ENCODE data around the gene TP53I3. TPM values are rescaled to one million over a fixed set of nuclear protein-coding genes. Genes with fewer than 3 reads are reported as not detected.

Gene TP53I3
- total RNA-seq, 4 donors from 2014 or later = 6.7 to 15.5 (median 12.3) TPM

DNA sequence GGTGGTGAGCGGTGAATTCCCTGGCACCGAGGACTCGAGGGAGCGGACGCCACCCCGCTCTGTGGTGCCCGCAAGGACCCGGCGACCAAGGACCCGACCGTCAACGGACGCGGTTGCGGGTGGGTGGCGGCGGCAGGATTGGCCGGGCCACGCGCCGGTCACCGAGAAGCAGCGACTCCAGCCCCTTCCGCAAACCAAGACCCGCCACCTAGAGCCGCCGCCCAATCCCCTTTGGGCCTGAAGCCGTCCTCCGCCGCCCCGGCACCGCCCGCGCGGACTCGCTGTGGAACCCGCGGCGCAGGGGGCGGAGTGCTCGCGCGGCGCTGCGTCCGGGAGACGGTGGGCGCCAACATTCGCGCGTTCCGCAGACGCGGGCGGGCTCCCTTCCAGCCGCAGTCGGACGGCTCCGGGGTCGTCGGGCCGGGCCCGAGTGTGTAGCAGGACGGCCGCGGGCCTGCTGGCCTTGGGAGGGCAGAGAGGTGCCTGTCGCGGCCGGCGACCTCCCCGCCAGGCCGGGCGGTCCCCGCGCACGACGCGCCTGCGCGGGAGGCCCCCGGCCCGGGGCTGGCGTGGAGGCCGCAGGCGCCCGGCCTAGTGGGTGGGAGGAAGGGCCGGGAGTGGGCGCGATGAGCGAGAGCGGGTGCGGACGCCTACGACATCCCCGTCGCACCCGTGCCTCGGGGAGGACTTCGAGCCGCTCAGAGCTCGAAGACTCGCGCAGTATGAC, 38.7 kb upstream of the TP53I3 start, which contains the start of the genes FAM228B and PFN4:
TSS of gene FAM228B (plus strand) at position 275 of the 727 bp plus-strand sequence. CDS start 893 bp downstream, outside the sequence.
TSS of gene PFN4 (minus strand) at position 140 of the 727 bp plus-strand sequence. CDS start 799 bp downstream, outside the sequence.
- peak within 1 kb of the TSS; percentile 63 for H3K4me3 ChIP-seq
- H3K4me1 ChIP-seq = peaks cover 12% of the 10 kb centered on the region
- no peaks in the 10 kb centered on the region for H3K9me3 ChIP-seq
- 3% methylated on average over 9 of the region's 103 CpGs for WGBS
- H3K36me3 ChIP-seq = no peaks in the 10 kb centered on the region
- H3K27me3 ChIP-seq = no peaks in the 10 kb centered on the region
- DNase-seq (ENCODE audit: low spot score in 2 of 2) = peak; percentile 91 to 92
- peak; percentile 8 to 45 for TF ChIP-seq POLR2A (IDR thresholded peaks at IDR 0.05)
- TF ChIP-seq, protein P1, sequence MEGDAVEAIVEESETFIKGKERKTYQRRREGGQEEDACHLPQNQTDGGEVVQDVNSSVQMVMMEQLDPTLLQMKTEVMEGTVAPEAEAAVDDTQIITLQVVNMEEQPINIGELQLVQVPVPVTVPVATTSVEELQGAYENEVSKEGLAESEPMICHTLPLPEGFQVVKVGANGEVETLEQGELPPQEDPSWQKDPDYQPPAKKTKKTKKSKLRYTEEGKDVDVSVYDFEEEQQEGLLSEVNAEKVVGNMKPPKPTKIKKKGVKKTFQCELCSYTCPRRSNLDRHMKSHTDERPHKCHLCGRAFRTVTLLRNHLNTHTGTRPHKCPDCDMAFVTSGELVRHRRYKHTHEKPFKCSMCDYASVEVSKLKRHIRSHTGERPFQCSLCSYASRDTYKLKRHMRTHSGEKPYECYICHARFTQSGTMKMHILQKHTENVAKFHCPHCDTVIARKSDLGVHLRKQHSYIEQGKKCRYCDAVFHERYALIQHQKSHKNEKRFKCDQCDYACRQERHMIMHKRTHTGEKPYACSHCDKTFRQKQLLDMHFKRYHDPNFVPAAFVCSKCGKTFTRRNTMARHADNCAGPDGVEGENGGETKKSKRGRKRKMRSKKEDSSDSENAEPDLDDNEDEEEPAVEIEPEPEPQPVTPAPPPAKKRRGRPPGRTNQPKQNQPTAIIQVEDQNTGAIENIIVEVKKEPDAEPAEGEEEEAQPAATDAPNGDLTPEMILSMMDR (IDR thresholded peaks at IDR 0.05) = no peak
- TF ChIP-seq EP300 (IDR thresholded peaks at IDR 0.05) = no peak
- TF ChIP-seq POLR2AphosphoS5 (IDR thresholded peaks at IDR 0.05) = no peak
- H3K27ac ChIP-seq = peak within 1 kb of the TSS; percentile 85

DNA sequence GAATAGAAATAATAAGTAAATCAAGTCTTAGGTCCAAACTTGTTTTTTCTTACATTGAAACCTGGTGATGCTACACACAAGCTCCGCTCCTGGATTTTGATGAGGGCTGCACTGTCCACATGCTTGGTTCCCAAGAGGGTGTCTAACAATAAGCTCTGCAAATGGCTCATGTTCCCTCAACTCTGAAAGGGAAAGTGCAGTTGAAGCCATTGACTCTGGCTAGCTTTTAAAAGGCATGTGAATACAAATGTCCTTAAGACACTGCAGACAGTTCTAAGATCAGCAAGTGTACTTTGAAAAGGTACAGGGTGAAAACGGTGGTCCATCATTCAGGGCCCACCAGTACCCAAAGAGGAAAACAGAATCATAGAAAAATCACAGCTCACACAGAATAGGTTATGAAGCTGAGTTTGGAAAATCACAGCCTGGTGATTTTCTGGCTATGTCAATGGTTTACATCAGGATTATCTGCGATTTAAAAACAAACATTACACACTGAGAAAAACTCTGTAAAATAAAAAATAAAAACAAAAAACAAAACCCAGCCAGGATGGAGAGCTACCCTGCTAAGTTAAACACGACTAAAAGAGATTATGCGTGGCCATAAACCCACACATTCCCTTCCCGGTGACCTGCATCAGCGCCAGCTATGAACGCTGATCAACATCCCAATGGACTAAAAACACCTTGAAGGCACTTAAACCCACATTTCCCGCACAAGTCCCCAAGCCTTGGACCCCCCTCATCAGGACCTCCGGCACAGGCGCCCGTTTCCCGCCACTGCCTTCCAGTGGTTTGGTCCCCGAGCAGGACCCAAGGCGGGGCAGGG, 37.9 kb upstream of the TP53I3 start:
- H3K4me3 ChIP-seq = peak overlapping the region; percentile 63
- peak overlapping the region; percentile 85 for H3K27ac ChIP-seq
- H3K9me3 ChIP-seq = no peaks in the 10 kb centered on the region
- H3K4me1 ChIP-seq = peaks cover 12% of the 10 kb centered on the region
- TF ChIP-seq EP300 (IDR thresholded peaks at IDR 0.05) = no peak
- TF ChIP-seq, protein P1 (IDR thresholded peaks at IDR 0.05) = no peak
- TF ChIP-seq POLR2AphosphoS5 (IDR thresholded peaks at IDR 0.05) = no peak
- TF ChIP-seq POLR2A (IDR thresholded peaks at IDR 0.05) = no peak
- no peak for DNase-seq (ENCODE audit: low spot score in 2 of 2)
- 9% methylated on average over 15 of the region's 15 CpGs for WGBS
- no peaks in the 10 kb centered on the region for H3K27me3 ChIP-seq
- no peaks in the 10 kb centered on the region for H3K36me3 ChIP-seq

DNA sequence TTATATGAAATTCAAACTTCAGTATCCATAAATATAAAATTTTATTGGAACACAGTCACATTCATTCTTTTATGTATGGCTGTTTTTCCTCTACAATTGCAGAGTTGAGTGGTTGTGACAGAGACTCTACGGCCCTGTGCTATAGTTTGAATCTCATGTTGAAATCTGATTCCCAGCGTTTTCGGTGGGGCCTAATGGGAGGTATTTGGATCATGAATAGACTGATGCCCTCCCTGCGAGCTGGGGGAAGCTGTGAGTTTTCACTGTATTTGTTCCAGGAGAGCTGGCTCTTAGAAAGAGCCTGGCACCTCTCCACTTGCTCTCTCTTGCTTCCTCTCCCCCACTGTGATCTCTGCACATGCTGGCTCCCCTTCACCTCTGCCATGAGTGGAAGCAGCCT, 36.8 kb upstream of the TP53I3 start:
- Histone ChIP-seq H3K36me3 (no peaks in the 10 kb centered on the region), H3K4me3 (no peak overlapping the region), H3K27me3 (no peaks in the 10 kb centered on the region), H3K9me3 (no peaks in the 10 kb centered on the region), H3K27ac (no peak overlapping the region), H3K4me1 (peaks cover 12% of the 10 kb centered on the region)
- TF ChIP-seq, protein P1 (IDR thresholded peaks at IDR 0.05) = no peak
- TF ChIP-seq EP300 (IDR thresholded peaks at IDR 0.05) (no peak), POLR2AphosphoS5 (IDR thresholded peaks at IDR 0.05) (no peak), POLR2A (IDR thresholded peaks at IDR 0.05) (no peak)
- 71% methylated on average over 4 of the region's 4 CpGs for WGBS
- DNase-seq (ENCODE audit: low spot score in 2 of 2) = no peak

DNA sequence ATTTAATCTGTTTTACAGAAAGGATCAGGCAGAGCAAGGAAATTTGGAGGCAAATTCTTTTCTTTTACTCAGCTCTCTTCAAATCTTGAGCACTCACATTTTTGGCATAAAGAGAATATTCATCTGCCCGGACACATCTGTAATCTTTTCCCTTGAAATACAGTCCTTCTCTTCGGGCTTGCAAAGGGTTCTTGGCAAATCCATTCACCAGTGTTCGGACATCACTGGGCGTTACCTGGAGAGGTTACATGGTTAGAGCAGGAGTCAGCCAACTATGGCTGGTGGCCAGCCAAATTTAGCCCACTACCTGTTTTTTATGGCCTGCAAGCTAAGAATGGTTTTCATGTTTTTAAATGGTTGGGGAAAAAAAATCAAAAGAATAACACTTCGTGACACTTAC, 36.4 kb upstream of the TP53I3 start:
- 58% methylated on average over 5 of the region's 5 CpGs for WGBS
- no peak for TF ChIP-seq EP300 (IDR thresholded peaks at IDR 0.05)
- no peak for TF ChIP-seq POLR2A (IDR thresholded peaks at IDR 0.05)
- TF ChIP-seq, protein P1 (IDR thresholded peaks at IDR 0.05) = no peak
- TF ChIP-seq POLR2AphosphoS5 (IDR thresholded peaks at IDR 0.05) = no peak
- H3K27ac ChIP-seq = no peak overlapping the region
- no peak overlapping the region for H3K4me3 ChIP-seq
- no peaks in the 10 kb centered on the region for H3K36me3 ChIP-seq
- DNase-seq (ENCODE audit: low spot score in 2 of 2) = no peak
- no peaks in the 10 kb centered on the region for H3K27me3 ChIP-seq
- H3K9me3 ChIP-seq = no peaks in the 10 kb centered on the region
- H3K4me1 ChIP-seq = peaks cover 12% of the 10 kb centered on the region

DNA sequence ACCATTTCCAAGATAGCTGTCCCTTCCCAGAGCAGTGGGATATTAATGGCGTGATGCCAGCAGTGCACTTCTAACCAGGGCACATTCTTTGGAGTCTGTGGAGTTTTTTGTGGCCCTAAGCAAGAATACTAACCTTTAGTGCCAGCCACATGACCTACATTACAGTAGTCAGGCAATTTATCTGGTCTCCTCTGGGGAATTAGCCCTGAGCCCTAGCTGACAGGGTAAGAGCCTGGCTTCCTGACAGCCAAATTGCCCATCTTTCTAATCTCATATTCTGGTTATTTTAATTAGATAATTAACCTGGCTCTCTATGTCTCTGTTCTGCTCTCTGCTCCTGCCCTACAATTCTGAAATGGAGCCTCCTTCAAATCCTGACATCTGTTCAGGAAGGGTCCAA, 33.3 kb upstream of the TP53I3 start:
- TF ChIP-seq, protein P1 (IDR thresholded peaks at IDR 0.05) = no peak
- no peak for TF ChIP-seq EP300 (IDR thresholded peaks at IDR 0.05)
- TF ChIP-seq POLR2A (IDR thresholded peaks at IDR 0.05) = no peak
- TF ChIP-seq POLR2AphosphoS5 (IDR thresholded peaks at IDR 0.05) = no peak
- no peaks in the 10 kb centered on the region for H3K9me3 ChIP-seq
- H3K4me1 ChIP-seq = peaks cover 3% of the 10 kb centered on the region
- WGBS = 86% methylated on average over 1 of the region's 1 CpG
- no peak overlapping the region for H3K27ac ChIP-seq
- H3K27me3 ChIP-seq = no peaks in the 10 kb centered on the region
- H3K36me3 ChIP-seq = peaks cover 3% of the 10 kb centered on the region
- H3K4me3 ChIP-seq = no peak overlapping the region
- DNase-seq (ENCODE audit: low spot score in 2 of 2) = no peak
